KMS-11 (cell line): ENCODE measurements around the gene DTNB.

Source experiments
- H2AFZ ChIP-seq: fragments of 200-600 bp; sonication (generic); 2 replicates; pipeline ENCODE4 v1.6.1; 2016; ENCODE audit warnings: antibody characterized with exemption, mixed run types, low read depth
- H3K27ac ChIP-seq: fragments of 200-600 bp; sonication (generic); 2 replicates; pipeline ENCODE4 v1.6.1; 2016; ENCODE audit warnings: mild to moderate bottlenecking, mixed run types
- H3K27me3 ChIP-seq: fragments of 200-600 bp; sonication (generic); 2 replicates; pipeline ENCODE4 v1.6.1; 2017; ENCODE audit warnings: mild to moderate bottlenecking, low read depth, mixed run types, moderate library complexity; ENCODE audit not compliant: insufficient read depth
- H3K36me3 ChIP-seq: fragments of 200-600 bp; sonication (generic); 2 replicates; pipeline ENCODE4 v1.6.1; 2017; ENCODE audit warnings: mild to moderate bottlenecking, mixed run types; ENCODE audit not compliant: insufficient read depth
- H3K4me1 ChIP-seq: fragments of 200-600 bp; sonication (generic); 2 replicates; pipeline ENCODE4 v1.6.1; 2016; ENCODE audit warnings: mild to moderate bottlenecking, low read depth, mixed run types; ENCODE audit not compliant: poor library complexity, severe bottlenecking
- H3K4me2 ChIP-seq: fragments of 200-600 bp; sonication (generic); 2 replicates; pipeline ENCODE4 v1.7.0; 2016; ENCODE audit warnings: mild to moderate bottlenecking, mixed run types
- H3K4me3 ChIP-seq: fragments of 200-600 bp; sonication (generic); IDR thresholded peaks from 2 replicates; pipeline ENCODE4 v1.6.1; 2017; ENCODE audit warnings: low read depth, low read length, mixed read lengths; ENCODE audit not compliant: insufficient read depth
- H3K79me2 ChIP-seq: fragments of 200-600 bp; sonication (generic); 2 replicates; pipeline ENCODE4 v1.6.1; 2016; ENCODE audit warnings: low read depth, mixed run types; ENCODE audit not compliant: insufficient read depth
- H3K9ac ChIP-seq: fragments of 200-600 bp; sonication (generic); 2 replicates; pipeline ENCODE4 v1.6.1; 2016; ENCODE audit warnings: mild to moderate bottlenecking, mixed run types
- H4K20me1 ChIP-seq: fragments of 200-600 bp; sonication (generic); 2 replicates; pipeline ENCODE4 v1.6.1; 2016; ENCODE audit warnings: mild to moderate bottlenecking, mixed run types; ENCODE audit not compliant: insufficient read depth
- TF ChIP-seq, protein P1 (sequence below): fragments of 200-600 bp; sonication (generic); conservative IDR thresholded peaks from 2 replicates; pipeline ENCODE4 v1.6.1; 2017; ENCODE audit warnings: low read depth, mild to moderate bottlenecking, antibody characterized with exemption, low read length, moderate library complexity, mixed read lengths

Gene DTNB

DNA sequence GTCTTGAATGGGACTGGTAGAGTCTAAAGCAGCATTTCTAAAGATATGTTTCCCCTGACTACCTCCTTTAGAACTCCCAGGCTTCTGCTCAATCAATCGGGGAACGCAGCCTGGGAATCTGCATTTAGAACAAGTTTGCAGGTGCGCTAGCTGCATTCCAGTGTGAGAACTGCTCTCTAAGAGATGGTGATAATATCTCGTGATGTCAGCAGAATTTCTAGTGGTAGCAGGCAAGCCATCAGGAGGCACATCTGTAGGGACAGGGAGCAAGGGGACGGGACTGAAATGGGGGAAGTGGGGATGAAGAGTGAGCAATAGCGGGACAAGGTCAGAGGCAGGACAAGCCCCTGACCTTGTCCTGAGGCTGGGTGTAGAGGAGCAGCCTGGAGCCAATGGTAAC, 211.4 kb downstream of the DTNB start:
- Histone ChIP-seq H3K9ac (no peak overlapping the region), H3K79me2 (no peaks in the 10 kb centered on the region), H3K4me2 (no peak overlapping the region), H3K4me1 (no peaks in the 10 kb centered on the region), H3K4me3 (no peak overlapping the region), H4K20me1 (no peaks in the 10 kb centered on the region), H3K27ac (no peak overlapping the region), H3K36me3 (no peaks in the 10 kb centered on the region), H3K27me3 (no peaks in the 10 kb centered on the region), H2AFZ (no peak overlapping the region)
- TF ChIP-seq, protein P1, sequence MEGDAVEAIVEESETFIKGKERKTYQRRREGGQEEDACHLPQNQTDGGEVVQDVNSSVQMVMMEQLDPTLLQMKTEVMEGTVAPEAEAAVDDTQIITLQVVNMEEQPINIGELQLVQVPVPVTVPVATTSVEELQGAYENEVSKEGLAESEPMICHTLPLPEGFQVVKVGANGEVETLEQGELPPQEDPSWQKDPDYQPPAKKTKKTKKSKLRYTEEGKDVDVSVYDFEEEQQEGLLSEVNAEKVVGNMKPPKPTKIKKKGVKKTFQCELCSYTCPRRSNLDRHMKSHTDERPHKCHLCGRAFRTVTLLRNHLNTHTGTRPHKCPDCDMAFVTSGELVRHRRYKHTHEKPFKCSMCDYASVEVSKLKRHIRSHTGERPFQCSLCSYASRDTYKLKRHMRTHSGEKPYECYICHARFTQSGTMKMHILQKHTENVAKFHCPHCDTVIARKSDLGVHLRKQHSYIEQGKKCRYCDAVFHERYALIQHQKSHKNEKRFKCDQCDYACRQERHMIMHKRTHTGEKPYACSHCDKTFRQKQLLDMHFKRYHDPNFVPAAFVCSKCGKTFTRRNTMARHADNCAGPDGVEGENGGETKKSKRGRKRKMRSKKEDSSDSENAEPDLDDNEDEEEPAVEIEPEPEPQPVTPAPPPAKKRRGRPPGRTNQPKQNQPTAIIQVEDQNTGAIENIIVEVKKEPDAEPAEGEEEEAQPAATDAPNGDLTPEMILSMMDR: no peak

DNA sequence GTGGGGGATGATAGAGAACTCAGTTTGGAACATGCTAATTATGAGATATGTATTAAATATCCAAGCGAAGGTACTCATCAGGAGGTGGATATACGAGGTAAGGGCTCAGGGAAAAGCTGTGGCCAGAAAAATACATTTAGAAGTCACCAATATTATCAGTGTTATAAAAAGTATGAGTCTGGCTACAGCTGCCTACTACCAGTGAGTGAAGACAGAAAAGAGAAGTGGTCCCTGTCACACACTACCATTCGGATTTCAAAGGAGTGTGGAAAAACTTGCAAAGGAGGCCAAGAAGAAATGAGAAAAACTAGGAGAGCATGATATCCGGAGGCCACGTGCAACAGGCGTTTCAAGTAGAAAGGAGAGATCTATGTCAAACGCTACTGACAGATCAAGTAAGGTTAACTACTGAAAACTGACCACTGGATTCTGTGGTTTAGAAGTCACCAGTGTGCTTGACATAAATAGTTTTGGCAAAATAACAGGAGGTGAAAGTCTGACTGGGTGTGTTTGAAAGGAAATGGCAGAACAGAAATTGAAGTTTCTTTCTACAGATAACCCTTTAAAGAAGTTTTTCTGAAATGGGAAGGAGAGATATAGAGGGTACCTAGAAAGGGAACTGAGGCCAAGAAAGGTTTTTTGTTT, 213.0 kb downstream of the DTNB start:
- Histone ChIP-seq H3K27me3 (no peaks in the 10 kb centered on the region), H3K4me3 (no peak overlapping the region), H3K36me3 (no peaks in the 10 kb centered on the region), H2AFZ (no peak overlapping the region), H3K79me2 (no peaks in the 10 kb centered on the region), H3K27ac (no peak overlapping the region), H3K4me1 (no peaks in the 10 kb centered on the region), H4K20me1 (no peaks in the 10 kb centered on the region), H3K4me2 (no peak overlapping the region), H3K9ac (no peak overlapping the region)
- TF ChIP-seq, protein P1: no peak

DNA sequence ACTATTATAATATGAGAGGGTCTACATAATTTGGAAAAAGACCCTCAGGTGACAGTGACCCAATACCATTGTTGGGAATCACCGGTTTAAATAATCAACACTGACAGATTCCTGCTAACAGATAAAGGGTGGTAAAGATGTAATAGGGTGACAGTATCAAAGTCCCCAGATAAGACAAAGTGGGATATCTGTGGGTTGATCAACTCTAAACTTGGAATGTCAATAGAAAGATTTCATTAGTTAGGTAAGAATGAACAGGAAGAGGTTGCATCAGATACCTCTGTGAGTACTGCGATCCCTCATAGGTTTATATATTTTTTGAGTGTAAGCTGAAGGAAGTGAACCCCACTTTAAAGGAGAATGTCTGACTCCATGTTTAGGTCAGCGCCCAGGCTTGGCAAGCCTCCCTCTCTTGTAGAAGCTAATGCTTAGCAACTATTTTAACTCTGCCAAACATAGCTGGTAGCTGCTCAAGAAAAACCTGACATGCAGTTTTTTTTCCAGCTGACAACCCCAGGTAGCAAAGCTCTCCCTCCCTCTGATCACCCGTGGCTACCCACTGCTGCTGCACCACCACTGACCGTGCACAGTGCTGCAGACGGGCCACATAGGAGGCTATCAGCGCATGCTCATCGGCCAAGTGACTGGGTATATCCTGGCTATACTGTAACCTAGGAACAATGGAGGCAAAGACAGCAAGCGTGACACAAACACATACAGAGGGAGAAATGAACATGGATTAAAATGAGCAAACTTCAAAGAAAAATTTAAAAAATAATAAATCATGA, 218.4 kb downstream of the DTNB start:
- H3K27ac ChIP-seq: no peak overlapping the region
- no peaks in the 10 kb centered on the region for H3K79me2 ChIP-seq
- H3K27me3 ChIP-seq: no peaks in the 10 kb centered on the region
- no peaks in the 10 kb centered on the region for H4K20me1 ChIP-seq
- TF ChIP-seq, protein P1: no peak
- H3K9ac ChIP-seq: no peak overlapping the region
- no peak overlapping the region for H3K4me3 ChIP-seq
- H3K4me1 ChIP-seq: peaks cover 6% of the 10 kb centered on the region
- no peak overlapping the region for H2AFZ ChIP-seq
- no peaks in the 10 kb centered on the region for H3K36me3 ChIP-seq
- H3K4me2 ChIP-seq: no peak overlapping the region

DNA sequence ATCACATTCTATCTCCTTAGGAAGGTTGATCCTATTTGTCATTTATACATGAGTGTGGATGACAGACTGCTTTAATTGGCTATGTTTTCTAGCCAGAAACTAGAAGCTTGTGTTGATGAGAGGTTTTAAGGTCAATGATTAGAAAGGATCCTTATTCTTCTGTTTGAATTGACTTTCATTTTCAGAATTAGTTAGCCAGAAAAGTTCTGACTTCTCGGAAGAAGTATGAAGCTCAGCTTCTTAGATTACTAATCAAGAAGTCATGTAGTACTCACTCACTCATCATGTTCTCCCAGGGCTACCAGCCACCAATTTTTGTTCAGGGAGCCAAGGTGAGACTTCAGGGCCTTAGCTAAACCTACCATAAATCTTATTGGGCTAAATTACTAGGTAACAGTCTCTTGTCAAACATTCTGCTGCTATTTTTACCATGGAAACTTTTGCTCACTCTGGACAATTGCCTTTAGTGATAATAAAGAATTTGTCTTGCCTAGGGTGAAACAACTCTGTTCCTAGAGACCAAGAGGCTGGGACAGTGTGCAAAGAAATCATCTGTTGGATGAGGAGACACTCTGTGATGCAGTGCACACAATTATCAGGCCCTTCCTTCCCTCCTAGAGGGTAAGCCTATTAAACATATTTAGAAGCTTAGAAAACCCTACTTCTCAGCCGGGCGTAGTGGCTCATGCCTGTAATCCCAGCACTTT, 220.0 kb downstream of the DTNB start:
- TF ChIP-seq, protein P1: no peak
- no peaks in the 10 kb centered on the region for H3K27me3 ChIP-seq

More for the DNA sequence above, 220.0 kb downstream of the DTNB start:
- H3K27ac ChIP-seq: no peak overlapping the region
- no peak overlapping the region for H3K4me3 ChIP-seq
- peaks cover 6% of the 10 kb centered on the region for H3K4me1 ChIP-seq
- H2AFZ ChIP-seq: no peak overlapping the region
- H4K20me1 ChIP-seq: no peaks in the 10 kb centered on the region
- no peak overlapping the region for H3K9ac ChIP-seq
- no peaks in the 10 kb centered on the region for H3K79me2 ChIP-seq
- no peak overlapping the region for H3K4me2 ChIP-seq
- no peaks in the 10 kb centered on the region for H3K36me3 ChIP-seq
